Liver (tissue), 3 donors: ENCODE data around the gene CDKL2.
"Not testable (repeated sequence)": the region's sequence is repeated elsewhere in the genome, so short reads cannot be mapped to it uniquely, and the experiment has no call there.

Source experiments
- ATF3 ChIP-seq: IDR thresholded peaks from 2 replicates; pipeline ENCODE4 v1.6.1; 2016; ENCODE audit warnings: antibody characterized with exemption
- CTCF ChIP-seq: fragments of 150-350 bp; IDR thresholded peaks from 2 replicates; pipeline ENCODE4 v1.5.1; 2017; ENCODE audit warnings: improper control_type of control experiment, low read depth, low read length; ENCODE audit not compliant: missing input control
- MAX ChIP-seq: IDR thresholded peaks from 2 replicates; pipeline ENCODE4 v1.6.1; 2016; ENCODE audit warnings: antibody characterized with exemption
- RAD21 ChIP-seq, 2 donors: IDR thresholded peaks; 2 replicates each; pipeline ENCODE4 v1.6.1; 2016; ENCODE audit warnings: antibody characterized with exemption in 2 of 2, mild to moderate bottlenecking in 2 of 2
- REST ChIP-seq: IDR thresholded peaks from 2 replicates; pipeline ENCODE4 v1.6.1; 2016; ENCODE audit warnings: antibody characterized with exemption, mild to moderate bottlenecking
- SP1 ChIP-seq: IDR thresholded peaks from 2 replicates; pipeline ENCODE4 v1.6.1; 2018; ENCODE audit warnings: antibody characterized with exemption, mild to moderate bottlenecking
- donor health status: healthy.
- donor health status: healthy.

- not testable (repeated sequence) for TF ChIP-seq CTCF; RAD21 (IDR thresholded peaks at IDR 0.05); SP1; REST; MAX; ATF3
These were observed 34.3 kb upstream of the CDKL2 start for GRCh38 chr4:75664604-75665003.
